ENCODE measurements around the gene ZDHHC1. TPM values are rescaled to one million over a fixed set of nuclear protein-coding genes. Genes with fewer than 3 reads are reported as not detected.

The ZDHHC1 gene
- total RNA-seq, 1 experiment from 2014 or later, result 1.0 TPM

- DNase-seq, result no peak
- Mint-ChIP-seq H3K4me1 (ENCODE audit: low read depth, unreplicated experiment) (no peaks in the 10 kb centered on the region), H3K9me3 (ENCODE audit: unreplicated experiment) (no peaks in the 10 kb centered on the region), H3K4me3 (ENCODE audit: unreplicated experiment) (no peak overlapping the region), H3K27ac (ENCODE audit: unreplicated experiment) (no peak overlapping the region), H3K27me3 (ENCODE audit: insufficient read depth, unreplicated experiment) (no peaks in the 10 kb centered on the region), H3K36me3 (ENCODE audit: insufficient read depth, unreplicated experiment) (peaks cover 6% of the 10 kb centered on the region)
- intact Hi-C loops (cut with micrococcal nuclease; ENCODE audit: unreplicated experiment), result loop anchor here (1.0 to 5.0 kb wide), 4 partner anchors 18 to 187 kb away; partner anchors contain the start of gene PLEKHG4
- Histone ChIP-seq H3K27me3 (replicated peaks; ENCODE audit: control insufficient read depth, insufficient read depth, low read length) (no peaks in the 10 kb centered on the region), H3K4me1 (no peaks in the 10 kb centered on the region), H3K4me3 (ENCODE audit: low read depth, low read length) (no peak overlapping the region), H3K36me3 (ENCODE audit: control insufficient read depth, insufficient read depth, low read length) (peaks cover 2% of the 10 kb centered on the region), H3K9me3 (no peaks in the 10 kb centered on the region)
- BruUV-seq (replicated peaks), result no TSS peak
- ChIA-PET CTCF (interaction anchor here (0.6 to 3.7 kb wide), 9 partner anchors 9 to 200 kb away, joined by 3 to 19 read pairs (median 4); partner anchors contain the start of gene CTCF), POLR2A (no interaction called here)
- TF ChIP-seq CTCF (IDR thresholded peaks at IDR 0.05; ENCODE audit: insufficient read depth in 1 of 2, low read depth in 1 of 2, low read length in 1 of 2, severe bottlenecking in 1 of 2, unreplicated experiment in 1 of 2), result no peak
Observed at GRCh38 chr16:67446968-67447507, 30.8 kb upstream of the ZDHHC1 start.

GRCh38 chr16:67445913-67446907 lies 29.9 kb upstream of the ZDHHC1 start:
- Histone ChIP-seq H3K36me3 (ENCODE audit: control insufficient read depth, insufficient read depth, low read length) (peaks cover 2% of the 10 kb centered on the region), H3K27me3 (replicated peaks; ENCODE audit: control insufficient read depth, insufficient read depth, low read length) (no peaks in the 10 kb centered on the region), H3K9me3 (no peaks in the 10 kb centered on the region), H3K4me3 (ENCODE audit: low read depth, low read length) (no peak overlapping the region), H3K4me1 (no peaks in the 10 kb centered on the region)
- peak in 1 of 2 experiments; percentile 33 for TF ChIP-seq CTCF (IDR thresholded peaks at IDR 0.05; ENCODE audit: insufficient read depth in 1 of 2, low read depth in 1 of 2, low read length in 1 of 2, severe bottlenecking in 1 of 2, unreplicated experiment in 1 of 2)
- DNase-seq, result peak in 1 of 2 experiments; percentile 25
- H3K27me3 Mint-ChIP-seq (ENCODE audit: insufficient read depth, unreplicated experiment), result no peaks in the 10 kb centered on the region
- POLR2A ChIA-PET, result no interaction called here
- no peaks in the 10 kb centered on the region for H3K4me1 Mint-ChIP-seq (ENCODE audit: low read depth, unreplicated experiment)
- H3K36me3 Mint-ChIP-seq (ENCODE audit: insufficient read depth, unreplicated experiment), result peaks cover 6% of the 10 kb centered on the region
- intact Hi-C loops (cut with micrococcal nuclease; ENCODE audit: unreplicated experiment), result loop anchor here (2.0 to 5.0 kb wide), 2 partner anchors 17 to 169 kb away; partner anchors contain the start of gene PLEKHG4
- H3K9me3 Mint-ChIP-seq (ENCODE audit: unreplicated experiment), result no peaks in the 10 kb centered on the region
- no peak overlapping the region for H3K4me3 Mint-ChIP-seq (ENCODE audit: unreplicated experiment)
- CTCF ChIA-PET, result interaction anchor here (0.6 to 3.7 kb wide), 8 partner anchors 10 to 200 kb away, joined by 3 to 19 read pairs (median 3); partner anchors contain the start of gene CTCF
- no TSS peak for BruUV-seq (replicated peaks)
- no peak overlapping the region for H3K27ac Mint-ChIP-seq (ENCODE audit: unreplicated experiment)

- Mint-ChIP-seq H3K4me3 (ENCODE audit: unreplicated experiment) (no peak overlapping the region), H3K27me3 (ENCODE audit: insufficient read depth, unreplicated experiment) (no peaks in the 10 kb centered on the region), H3K27ac (ENCODE audit: unreplicated experiment) (no peak overlapping the region), H3K9me3 (ENCODE audit: unreplicated experiment) (no peaks in the 10 kb centered on the region), H3K36me3 (ENCODE audit: insufficient read depth, unreplicated experiment) (no peaks in the 10 kb centered on the region), H3K4me1 (ENCODE audit: low read depth, unreplicated experiment) (no peaks in the 10 kb centered on the region)
- no peak overlapping the region for H3K4me3 ChIP-seq (ENCODE audit: low read depth, low read length)
- CTCF ChIA-PET, result interaction anchor here (0.5 to 3.7 kb wide), 4 partner anchors 17 to 199 kb away, joined by 3 to 19 read pairs (median 4); no protein-coding TSS in a partner anchor
- intact Hi-C loops (cut with micrococcal nuclease; ENCODE audit: unreplicated experiment), result loop anchor here (5.0 kb wide), 1 partner anchor 168 kb away; the partner anchor contains the start of gene PLEKHG4
- no peak for DNase-seq
- peaks cover 2% of the 10 kb centered on the region for H3K36me3 ChIP-seq (ENCODE audit: control insufficient read depth, insufficient read depth, low read length)
- no TSS peak for BruUV-seq (replicated peaks)
- H3K4me1 ChIP-seq, result no peaks in the 10 kb centered on the region
- H3K9me3 ChIP-seq, result no peaks in the 10 kb centered on the region
- peak in 1 of 2 experiments; percentile 16 for TF ChIP-seq CTCF (IDR thresholded peaks at IDR 0.05; ENCODE audit: insufficient read depth in 1 of 2, low read depth in 1 of 2, low read length in 1 of 2, severe bottlenecking in 1 of 2, unreplicated experiment in 1 of 2)
- no peaks in the 10 kb centered on the region for H3K27me3 ChIP-seq (replicated peaks; ENCODE audit: control insufficient read depth, insufficient read depth, low read length)
- POLR2A ChIA-PET, result no interaction called here
Observed at GRCh38 chr16:67445441-67445912, 29.2 kb upstream of the ZDHHC1 start.

Measured in Caco-2 (cell line).